OCI-LY7 (cell line): ENCODE data around the gene TAPT1. TPM values are rescaled to one million over a fixed set of nuclear protein-coding genes. Genes with fewer than 3 reads are reported as not detected.

ENCODE experiments used
- BruUV-seq: library from RNA; stranded (reverse); fragments of 400-500 nt; replicated peaks from 2 replicates; lab custom pipeline; 2021; lab: Mats Ljungman, UMichigan
- CTCF ChIA-PET: fragments of 300-600 bp; sonication (Branson Sonifier 250); formaldehyde crosslinking; loops from one replicate; lab custom pipeline; 2022; ENCODE audit warnings: antibody characterized with exemption; ENCODE audit not compliant: unreplicated experiment; lab: Charles Lee
- POLR2A ChIA-PET: fragments of 300-600 bp; sonication (Branson Sonifier 250); formaldehyde crosslinking; loops from one replicate; lab custom pipeline; 2022; ENCODE audit warnings: antibody characterized with exemption; lab: Charles Lee
- DNase-seq: peaks from one replicate; pipeline ENCODE4 v3.0.0-alpha.2; 2015; ENCODE audit warnings: low spot score
- H2AFZ ChIP-seq: fragments of 200-600 bp; sonication (generic), shearing (Covaris generic); 2 replicates; pipeline ENCODE4 v1.6.1; 2014; ENCODE audit warnings: mild to moderate bottlenecking, antibody characterized with exemption, low read length, moderate library complexity
- H3K27ac ChIP-seq: fragments of 200-600 bp; sonication (generic); 2 replicates; pipeline ENCODE4 v1.5.1; 2014; ENCODE audit warnings: mixed run types, low read depth, mild to moderate bottlenecking, moderate library complexity, low read length, inconsistent platforms; ENCODE audit not compliant: poor library complexity, severe bottlenecking
- H3K36me3 ChIP-seq: fragments of 200-600 bp; sonication (generic); 2 replicates; pipeline ENCODE4 v1.6.1; 2014; ENCODE audit warnings: mild to moderate bottlenecking, antibody characterized with exemption, low read length, moderate library complexity, mixed read lengths; ENCODE audit not compliant: insufficient read depth
- H3K4me1 ChIP-seq: fragments of 200-600 bp; sonication (generic); 2 replicates; pipeline ENCODE4 v1.5.1; 2014; ENCODE audit warnings: mild to moderate bottlenecking, low read length; ENCODE audit not compliant: insufficient read depth, poor library complexity, severe bottlenecking
- H3K4me2 ChIP-seq: fragments of 200-600 bp; sonication (generic); 2 replicates; pipeline ENCODE4 v1.6.1; 2014; ENCODE audit warnings: mild to moderate bottlenecking, low read length
- H3K4me3 ChIP-seq: fragments of 200-600 bp; sonication (generic); 2 replicates; pipeline ENCODE4 v1.5.1; 2014; ENCODE audit warnings: mild to moderate bottlenecking, low read depth, low read length; ENCODE audit not compliant: poor library complexity, severe bottlenecking
- H3K79me2 ChIP-seq: fragments of 200-600 bp; sonication (generic); 2 replicates; pipeline ENCODE4 v1.6.1; 2016; ENCODE audit warnings: low read depth, mild to moderate bottlenecking, low read length, moderate library complexity, mixed read lengths; ENCODE audit not compliant: insufficient read depth
- H3K9me2 ChIP-seq: fragments of 200-600 bp; sonication (generic); 2 replicates; pipeline ENCODE4 v1.6.1; 2016; ENCODE audit warnings: mild to moderate bottlenecking, low read length, mixed read lengths; ENCODE audit not compliant: insufficient read depth
- H3K9me3 ChIP-seq: fragments of 200-600 bp; sonication (generic); 2 replicates; pipeline ENCODE4 v1.6.1; 2014; ENCODE audit warnings: mild to moderate bottlenecking, mixed run types, low read length, mixed read lengths
- H4K20me1 ChIP-seq: fragments of 200-600 bp; sonication (generic); 2 replicates; pipeline ENCODE4 v1.6.1; 2014; ENCODE audit warnings: mild to moderate bottlenecking, antibody characterized with exemption, low read length, moderate library complexity, mixed read lengths; ENCODE audit not compliant: insufficient read depth
- EZH2phosphoT487 ChIP-seq: fragments of 200-600 bp; sonication (generic); IDR thresholded peaks from 2 replicates; pipeline ENCODE4 v1.6.1; 2018; ENCODE audit warnings: low read depth, borderline replicate concordance, mild to moderate bottlenecking, mixed run types, antibody characterized with exemption, low read length, moderate library complexity, mixed read lengths
- intact Hi-C: fragments of 100-400 bp; cut with micrococcal nuclease; formaldehyde crosslinking; loops from one replicate; pipeline ENCODE4 v1.10.0; 2022; ENCODE audit not compliant: unreplicated experiment
- total RNA-seq, 2 experiments: library from RNA; depleted of rRNA in 1 of 2; stranded (reverse); fragments of >200 nt in 1 of 2; shearing (Covaris generic) in 1 of 2; gene quantifications; 2 replicates each; pipeline ENCODE4 v1.2.3, GENCODE V29; 2014 to 2022
- TF ChIP-seq, protein P1 (sequence below): fragments of 200-600 bp; sonication (generic); conservative IDR thresholded peaks from 2 replicates; pipeline ENCODE4 v1.5.1; 2014; ENCODE audit warnings: mild to moderate bottlenecking, antibody characterized with exemption, low read length, moderate library complexity, mixed read lengths

Gene TAPT1
- total RNA-seq, 2 experiments from 2014 or later = 34.3 to 66.6 TPM

GRCh38 chr4:16235209-16235608, 8.9 kb upstream of the TAPT1 start:
- Histone ChIP-seq H3K36me3 (no peaks in the 10 kb centered on the region), H3K79me2 (no peaks in the 10 kb centered on the region), H3K4me1 (peaks cover 68% of the 10 kb centered on the region), H3K9me3 (no peaks in the 10 kb centered on the region), H4K20me1 (no peaks in the 10 kb centered on the region), H3K27ac (no peak overlapping the region), H3K4me2 (no peak overlapping the region), H3K4me3 (no peak overlapping the region), H3K9me2 (no peaks in the 10 kb centered on the region), H2AFZ (no peak overlapping the region)
- intact Hi-C loops = no loop called here
- BruUV-seq = no TSS peak
- TF ChIP-seq, protein P1, sequence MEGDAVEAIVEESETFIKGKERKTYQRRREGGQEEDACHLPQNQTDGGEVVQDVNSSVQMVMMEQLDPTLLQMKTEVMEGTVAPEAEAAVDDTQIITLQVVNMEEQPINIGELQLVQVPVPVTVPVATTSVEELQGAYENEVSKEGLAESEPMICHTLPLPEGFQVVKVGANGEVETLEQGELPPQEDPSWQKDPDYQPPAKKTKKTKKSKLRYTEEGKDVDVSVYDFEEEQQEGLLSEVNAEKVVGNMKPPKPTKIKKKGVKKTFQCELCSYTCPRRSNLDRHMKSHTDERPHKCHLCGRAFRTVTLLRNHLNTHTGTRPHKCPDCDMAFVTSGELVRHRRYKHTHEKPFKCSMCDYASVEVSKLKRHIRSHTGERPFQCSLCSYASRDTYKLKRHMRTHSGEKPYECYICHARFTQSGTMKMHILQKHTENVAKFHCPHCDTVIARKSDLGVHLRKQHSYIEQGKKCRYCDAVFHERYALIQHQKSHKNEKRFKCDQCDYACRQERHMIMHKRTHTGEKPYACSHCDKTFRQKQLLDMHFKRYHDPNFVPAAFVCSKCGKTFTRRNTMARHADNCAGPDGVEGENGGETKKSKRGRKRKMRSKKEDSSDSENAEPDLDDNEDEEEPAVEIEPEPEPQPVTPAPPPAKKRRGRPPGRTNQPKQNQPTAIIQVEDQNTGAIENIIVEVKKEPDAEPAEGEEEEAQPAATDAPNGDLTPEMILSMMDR = no peak
- TF ChIP-seq EZH2phosphoT487 = no peak
- DNase-seq = no peak
- ChIA-PET CTCF (no interaction called here), POLR2A (interaction anchor here (1.1 to 2.3 kb wide), 4 partner anchors 13 to 27 kb away, joined by 4 to 13 read pairs (median 5); no protein-coding TSS in a partner anchor)

DNA sequence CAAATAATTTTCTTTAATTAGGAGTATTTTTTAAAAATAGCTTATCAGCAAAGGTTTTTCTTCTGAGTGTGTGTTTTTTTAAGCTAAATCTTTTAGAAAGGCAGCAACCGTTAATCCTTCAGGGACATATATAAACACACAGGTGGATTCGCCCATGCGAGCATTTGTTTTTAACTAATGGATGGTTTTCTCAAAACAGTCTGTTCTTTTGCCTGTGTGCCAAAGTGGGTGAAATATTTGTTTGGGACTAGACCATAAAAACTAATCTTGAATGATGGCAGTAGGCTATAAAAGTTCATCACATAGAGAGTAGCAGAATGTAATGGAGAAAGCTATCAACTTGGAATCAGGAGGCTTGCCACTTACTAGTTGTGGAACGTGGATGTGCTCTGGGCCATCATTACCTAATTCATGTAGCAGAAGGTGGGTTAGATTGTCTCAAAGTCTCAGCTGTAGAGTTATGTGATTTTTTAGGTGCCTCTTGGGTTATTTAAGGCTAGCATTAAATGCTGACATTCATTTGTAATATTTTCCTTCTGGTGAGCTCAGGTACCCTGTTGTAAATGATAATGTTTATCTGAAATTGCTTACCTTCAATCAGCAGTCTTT, 7.4 kb upstream of the TAPT1 start:
- H3K9me2 ChIP-seq = no peaks in the 10 kb centered on the region
- H3K79me2 ChIP-seq = no peaks in the 10 kb centered on the region
- intact Hi-C loops = no loop called here
- peak overlapping the region; percentile 92 for H3K27ac ChIP-seq
- H4K20me1 ChIP-seq = no peaks in the 10 kb centered on the region
- TF ChIP-seq, protein P1 = no peak
- no peak for TF ChIP-seq EZH2phosphoT487
- H3K4me1 ChIP-seq = peaks cover 67% of the 10 kb centered on the region
- no peaks in the 10 kb centered on the region for H3K36me3 ChIP-seq
- POLR2A ChIA-PET = interaction anchor here (0.6 to 1.8 kb wide), 15 partner anchors 8 to 467 kb away, joined by 3 to 9 read pairs (median 3); no protein-coding TSS in a partner anchor
- no peaks in the 10 kb centered on the region for H3K9me3 ChIP-seq
- peak; percentile 86 for DNase-seq
- H3K4me3 ChIP-seq = peak overlapping the region; percentile 48
- peak overlapping the region; percentile 66 for H3K4me2 ChIP-seq
- BruUV-seq = no TSS peak
- CTCF ChIA-PET = no interaction called here
- H2AFZ ChIP-seq = peak overlapping the region; percentile 68
